SK-N-MC (cell line): ENCODE results near the gene SEMA4G.

Source experiments
- DNase-seq: peaks from one replicate; pipeline ENCODE4 v3.0.0-alpha.2; 2011; ENCODE audit warnings: low read depth, low spot score
- H3K27ac ChIP-seq: fragments of 200-600 bp; sonication (generic); 2 replicates; pipeline ENCODE4 v1.5.1; 2016; ENCODE audit warnings: mixed run types
- H3K36me3 ChIP-seq: fragments of 200-600 bp; sonication (generic); 2 replicates; pipeline ENCODE4 v1.6.1; 2017; ENCODE audit warnings: antibody characterized with exemption, low read length, mixed read lengths; ENCODE audit not compliant: insufficient read depth
- H3K4me3 ChIP-seq: fragments of 200-600 bp; sonication (generic); 2 replicates; pipeline ENCODE4 v1.5.1; 2016
- H3K9ac ChIP-seq: fragments of 200-600 bp; sonication (generic); 2 replicates; pipeline ENCODE4 v1.8.0; 2017; ENCODE audit warnings: mixed run types, mixed read lengths; ENCODE audit not compliant: insufficient read length
- H3K9me3 ChIP-seq: fragments of 200-600 bp; sonication (generic); 2 replicates; pipeline ENCODE4 v1.6.1; 2017; ENCODE audit warnings: low read depth, mild to moderate bottlenecking, antibody characterized with exemption, low read length, moderate library complexity, mixed read lengths
- EZH2 ChIP-seq: fragments of 200-600 bp; sonication (generic); IDR thresholded peaks from one replicate; pipeline ENCODE4 v1.6.1; 2017; ENCODE audit warnings: antibody characterized with exemption
- FOXP2 ChIP-seq: optimal IDR thresholded peaks from 2 replicates; pipeline ENCODE3; 2011; ENCODE audit warnings: mild to moderate bottlenecking, moderate library complexity; ENCODE audit not compliant: insufficient read depth; ENCODE audit errors: extremely low read length, control extremely low read depth
- POLR2AphosphoS5 ChIP-seq: IDR thresholded peaks from 2 replicates; pipeline ENCODE4 v1.6.1; 2012; ENCODE audit warnings: mild to moderate bottlenecking, low read depth, low read length, borderline replicate concordance

The SEMA4G gene

GRCh38 chr10:100969187-100970075, at the start of gene SEMA4G:
SEMA4G (plus strand) TSS chr10:100969504; CDS start chr10:100972913, 3,409 bp downstream.
- Histone ChIP-seq H3K36me3 (no peaks in the 10 kb centered on the region), H3K27ac (no peak within 1 kb of the TSS), H3K4me3 (peak within 1 kb of the TSS; percentile 76), H3K9me3 (no peaks in the 10 kb centered on the region), H3K9ac (peak within 1 kb of the TSS; percentile 45)
- no peak for TF ChIP-seq FOXP2
- no peak for TF ChIP-seq POLR2AphosphoS5
- TF ChIP-seq EZH2, result no peak
- DNase-seq, result no peak

- Histone ChIP-seq H3K9me3 (no peaks in the 10 kb centered on the region), H3K27ac (no peak overlapping the region), H3K9ac (no peak overlapping the region), H3K4me3 (no peak overlapping the region), H3K36me3 (peaks cover 47% of the 10 kb centered on the region)
- TF ChIP-seq POLR2AphosphoS5, result no peak
- no peak for TF ChIP-seq EZH2
- no peak for TF ChIP-seq FOXP2
- no peak for DNase-seq
Measured at GRCh38 chr10:100923580-100923979, 45.7 kb upstream of the SEMA4G start.

GRCh38 chr10:100927266-100927665, 42.0 kb upstream of the SEMA4G start:
- Histone ChIP-seq H3K4me3 (no peak overlapping the region), H3K27ac (no peak overlapping the region), H3K36me3 (peaks cover 70% of the 10 kb centered on the region), H3K9ac (no peak overlapping the region), H3K9me3 (no peaks in the 10 kb centered on the region)
- no peak for TF ChIP-seq POLR2AphosphoS5
- TF ChIP-seq EZH2, result no peak
- no peak for TF ChIP-seq FOXP2
- DNase-seq, result no peak

GRCh38 chr10:100928039-100928438, 41.3 kb upstream of the SEMA4G start:
- DNase-seq, result no peak
- H3K9me3 ChIP-seq, result no peaks in the 10 kb centered on the region
- no peak overlapping the region for H3K9ac ChIP-seq
- no peak overlapping the region for H3K27ac ChIP-seq
- H3K36me3 ChIP-seq, result peaks cover 69% of the 10 kb centered on the region
- H3K4me3 ChIP-seq, result no peak overlapping the region
- no peak for TF ChIP-seq EZH2
- TF ChIP-seq FOXP2, result no peak
- no peak for TF ChIP-seq POLR2AphosphoS5

GRCh38 chr10:100930368-100930767, 38.9 kb upstream of the SEMA4G start:
- Histone ChIP-seq H3K9ac (no peak overlapping the region), H3K36me3 (peaks cover 50% of the 10 kb centered on the region), H3K9me3 (no peaks in the 10 kb centered on the region), H3K27ac (no peak overlapping the region), H3K4me3 (no peak overlapping the region)
- DNase-seq, result no peak
- TF ChIP-seq EZH2 (no peak), POLR2AphosphoS5 (no peak), FOXP2 (no peak)

GRCh38 chr10:100934084-100934659, 35.1 kb upstream of the SEMA4G start:
- no peak for DNase-seq
- Histone ChIP-seq H3K4me3 (no peak overlapping the region), H3K27ac (no peak overlapping the region), H3K9ac (no peak overlapping the region), H3K36me3 (peaks cover 42% of the 10 kb centered on the region), H3K9me3 (no peaks in the 10 kb centered on the region)
- no peak for TF ChIP-seq EZH2
- TF ChIP-seq FOXP2, result no peak
- TF ChIP-seq POLR2AphosphoS5, result no peak

- no peak overlapping the region for H3K9ac ChIP-seq
- no peak for TF ChIP-seq POLR2AphosphoS5
- TF ChIP-seq FOXP2, result no peak
- TF ChIP-seq EZH2, result no peak
- H3K4me3 ChIP-seq, result no peak overlapping the region
- H3K9me3 ChIP-seq, result no peaks in the 10 kb centered on the region
- H3K36me3 ChIP-seq, result peaks cover 28% of the 10 kb centered on the region; the same call in 1 of the 2 replicates
- no peak overlapping the region for H3K27ac ChIP-seq
- no peak for DNase-seq
Measured at GRCh38 chr10:100939763-100940344, 29.4 kb upstream of the SEMA4G start.

GRCh38 chr10:100942229-100942628, 27.1 kb upstream of the SEMA4G start:
- Histone ChIP-seq H3K9ac (no peak overlapping the region), H3K36me3 (peaks cover 33% of the 10 kb centered on the region; the same call in 1 of the 2 replicates), H3K4me3 (no peak overlapping the region), H3K9me3 (no peaks in the 10 kb centered on the region), H3K27ac (no peak overlapping the region)
- DNase-seq, result no peak
- TF ChIP-seq EZH2, result no peak
- TF ChIP-seq FOXP2, result no peak
- no peak for TF ChIP-seq POLR2AphosphoS5

DNA sequence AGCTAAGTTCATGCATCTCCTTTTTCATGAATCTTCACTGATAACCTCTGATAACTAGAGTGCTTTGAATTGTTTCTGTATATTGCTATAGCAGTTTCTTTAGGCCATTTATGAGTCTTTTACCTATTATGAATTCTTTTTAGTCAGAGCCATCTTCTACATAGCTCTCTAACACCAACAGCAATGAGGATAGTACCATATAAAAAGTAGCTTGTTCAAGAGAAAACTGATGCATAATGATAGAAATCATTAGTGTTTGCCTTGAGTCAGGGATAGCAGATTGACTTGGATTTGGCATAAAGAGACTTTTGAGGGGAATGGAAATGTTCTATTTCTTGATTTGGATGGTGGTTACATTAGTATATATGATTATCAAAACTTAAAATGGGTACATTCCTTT, 25.8 kb upstream of the SEMA4G start:
- DNase-seq, result no peak
- H3K4me3 ChIP-seq, result no peak overlapping the region
- H3K9me3 ChIP-seq, result no peaks in the 10 kb centered on the region
- TF ChIP-seq FOXP2, result no peak
- TF ChIP-seq POLR2AphosphoS5, result no peak
- no peak for TF ChIP-seq EZH2
- H3K36me3 ChIP-seq, result peaks cover 32% of the 10 kb centered on the region
- no peak overlapping the region for H3K27ac ChIP-seq
- H3K9ac ChIP-seq, result no peak overlapping the region
